GM23248 (cell line): ENCODE data around the gene ZC3HAV1.
"Not testable (repeated sequence)": the region's sequence is repeated elsewhere in the genome, so short reads cannot be mapped to it uniquely, and the experiment has no call there.

Source experiments
- EZH2 ChIP-seq: fragments of 200-600 bp; sonication (generic); IDR thresholded peaks from 2 replicates; pipeline ENCODE4 v1.6.1; 2018; ENCODE audit warnings: antibody characterized with exemption, mild to moderate bottlenecking; ENCODE audit not compliant: insufficient read depth, poor library complexity, severe bottlenecking
- EZH2phosphoT487 ChIP-seq: fragments of 200-600 bp; sonication (generic); IDR thresholded peaks from 2 replicates; pipeline ENCODE4 v1.6.1; 2018; ENCODE audit warnings: antibody characterized with exemption, moderate library complexity, mild to moderate bottlenecking, low read depth; ENCODE audit not compliant: insufficient read depth

GRCh38 chr7:139054656-139055055 lies 54.9 kb downstream of the ZC3HAV1 start:
- not testable (repeated sequence) for TF ChIP-seq EZH2, EZH2phosphoT487
